OCI-LY1 (cell line): ENCODE data around the gene RTKN2.
A peak's percentile ranks its signal among the peaks of the same experiment; 100 is the strongest.

Source experiments
- H2AFZ ChIP-seq: fragments of 200-600 bp; sonication (generic), shearing (Covaris generic); 2 replicates; pipeline ENCODE4 v1.6.0; 2014; ENCODE audit warnings: antibody characterized with exemption, mild to moderate bottlenecking, low read length
- H3F3A ChIP-seq: fragments of 200-600 bp; sonication (generic), shearing (Covaris generic); 2 replicates; pipeline ENCODE4 v1.6.0; 2014; ENCODE audit warnings: mild to moderate bottlenecking, antibody characterized with exemption, low read length, moderate library complexity; ENCODE audit not compliant: insufficient read depth
- H3K27ac ChIP-seq: fragments of 200-600 bp; sonication (generic); 2 replicates; pipeline ENCODE4 v1.5.1; 2014; ENCODE audit warnings: low read length, mixed run types, mild to moderate bottlenecking, low read depth; ENCODE audit not compliant: poor library complexity, severe bottlenecking
- H3K27me3 ChIP-seq: fragments of 200-600 bp; sonication (generic); 2 replicates; pipeline ENCODE4 v1.6.0; 2014; ENCODE audit warnings: antibody characterized with exemption, mild to moderate bottlenecking, low read length, moderate library complexity; ENCODE audit not compliant: insufficient read depth
- H3K36me3 ChIP-seq: fragments of 200-600 bp; sonication (generic); 2 replicates; pipeline ENCODE4 v1.6.1; 2014; ENCODE audit warnings: mild to moderate bottlenecking, antibody characterized with exemption, low read length, moderate library complexity, mixed read lengths; ENCODE audit not compliant: insufficient read depth
- H3K4me1 ChIP-seq: fragments of 200-600 bp; sonication (generic); 2 replicates; pipeline ENCODE4 v1.5.1; 2014; ENCODE audit warnings: mild to moderate bottlenecking, low read length, moderate library complexity; ENCODE audit not compliant: insufficient read depth, severe bottlenecking
- H3K4me2 ChIP-seq: fragments of 200-600 bp; sonication (generic), shearing (Covaris generic); 2 replicates; pipeline ENCODE4 v1.6.1; 2014; ENCODE audit warnings: low read length
- H3K4me3 ChIP-seq: fragments of 200-600 bp; sonication (generic); 2 replicates; pipeline ENCODE4 v1.5.1; 2014; ENCODE audit warnings: low read length, low read depth, mild to moderate bottlenecking, mixed read lengths; ENCODE audit not compliant: poor library complexity, severe bottlenecking
- H3K79me2 ChIP-seq: fragments of 200-600 bp; shearing (Covaris generic); 2 replicates; pipeline ENCODE4 v1.6.1; 2016; ENCODE audit warnings: mixed run types, low read length, mixed read lengths; ENCODE audit not compliant: insufficient read depth
- H3K9ac ChIP-seq: fragments of 200-600 bp; sonication (generic), shearing (Covaris generic); 2 replicates; pipeline ENCODE4 v1.6.1; 2014; ENCODE audit warnings: mild to moderate bottlenecking, low read length, mixed read lengths
- H3K9me2 ChIP-seq: fragments of 200-600 bp; sonication (generic), shearing (Covaris generic); 2 replicates; pipeline ENCODE4 v1.6.1; 2014; ENCODE audit warnings: low read depth, mild to moderate bottlenecking, low read length, mixed read lengths
- H3K9me3 ChIP-seq: fragments of 200-600 bp; shearing (Covaris generic); 2 replicates; pipeline ENCODE4 v1.6.1; 2014; ENCODE audit warnings: low read length, mixed read lengths
- H4K20me1 ChIP-seq: fragments of 200-600 bp; sonication (generic), shearing (Covaris generic); 2 replicates; pipeline ENCODE4 v1.6.0; 2016; ENCODE audit warnings: mild to moderate bottlenecking, low read length; ENCODE audit not compliant: insufficient read depth
- CTCF ChIP-seq: fragments of 200-600 bp; sonication (generic), shearing (Covaris generic); IDR thresholded peaks from 2 replicates; pipeline ENCODE4 v1.5.1; 2017; ENCODE audit warnings: mild to moderate bottlenecking, antibody characterized with exemption, low read length, moderate library complexity, mixed read lengths
- EZH2 ChIP-seq: fragments of 200-600 bp; sonication (generic), shearing (Covaris generic); IDR thresholded peaks from 2 replicates; pipeline ENCODE4 v1.8.0; 2017; ENCODE audit warnings: borderline replicate concordance, mixed run types, mild to moderate bottlenecking, antibody characterized with exemption, low read length, moderate library complexity, mixed read lengths

Gene RTKN2

GRCh38 chr10:62252051-62252450 lies 16.6 kb downstream of the RTKN2 start:
- Histone ChIP-seq H3F3A (no peaks in the 10 kb centered on the region; the same call in 1 of the 2 replicates), H4K20me1 (no peaks in the 10 kb centered on the region), H3K27ac (no peak overlapping the region), H3K9me3 (no peaks in the 10 kb centered on the region), H3K9ac (no peak overlapping the region), H3K27me3 (no peaks in the 10 kb centered on the region), H3K36me3 (peaks cover 11% of the 10 kb centered on the region), H3K79me2 (peaks cover 29% of the 10 kb centered on the region; the same call in 1 of the 2 replicates), H2AFZ (no peak overlapping the region), H3K4me1 (peaks cover 28% of the 10 kb centered on the region), H3K4me3 (no peak overlapping the region), H3K9me2 (no peaks in the 10 kb centered on the region), H3K4me2 (no peak overlapping the region)
- TF ChIP-seq CTCF = no peak
- no peak for TF ChIP-seq EZH2

- no peak overlapping the region for H2AFZ ChIP-seq
These were observed 17.9 kb downstream of the RTKN2 start for GRCh38 chr10:62250594-62251198.

GRCh38 chr10:62249957-62250356 lies 18.7 kb downstream of the RTKN2 start:
- H3K79me2 ChIP-seq = peaks cover 29% of the 10 kb centered on the region; the same call in 1 of the 2 replicates

More at GRCh38 chr10:62250594-62251198, 17.9 kb downstream of the RTKN2 start:
- Histone ChIP-seq H3K4me1 (peaks cover 35% of the 10 kb centered on the region), H3K27me3 (no peaks in the 10 kb centered on the region), H3K9me2 (no peaks in the 10 kb centered on the region), H3K27ac (no peak overlapping the region), H3K4me3 (no peak overlapping the region), H3F3A (no peaks in the 10 kb centered on the region; the same call in 1 of the 2 replicates), H3K9me3 (no peaks in the 10 kb centered on the region), H3K4me2 (no peak overlapping the region), H3K36me3 (peaks cover 5% of the 10 kb centered on the region), H4K20me1 (no peaks in the 10 kb centered on the region), H3K9ac (no peak overlapping the region), H3K79me2 (peaks cover 29% of the 10 kb centered on the region; the same call in 1 of the 2 replicates)
- no peak for TF ChIP-seq EZH2
- TF ChIP-seq CTCF = no peak

More at GRCh38 chr10:62249957-62250356, 18.7 kb downstream of the RTKN2 start:
- Histone ChIP-seq H3K4me2 (peak overlapping the region; percentile 29; the same call in 1 of the 2 replicates), H3K4me1 (peaks cover 43% of the 10 kb centered on the region), H3K27me3 (no peaks in the 10 kb centered on the region), H3K36me3 (peaks cover 5% of the 10 kb centered on the region), H3K9ac (no peak overlapping the region; the same call in 1 of the 2 replicates), H2AFZ (no peak overlapping the region), H3F3A (no peaks in the 10 kb centered on the region; the same call in none of the 2 replicates), H3K27ac (peak overlapping the region; percentile 31), H4K20me1 (no peaks in the 10 kb centered on the region), H3K4me3 (no peak overlapping the region), H3K9me2 (no peaks in the 10 kb centered on the region), H3K9me3 (no peaks in the 10 kb centered on the region)
- TF ChIP-seq CTCF (no peak), EZH2 (no peak)
